K562 (cell line): ENCODE results near the gene KIFC3. TPM values are rescaled to one million over a fixed set of nuclear protein-coding genes. Genes with fewer than 3 reads are reported as not detected.

Source experiments
- BRF1 ChIP-seq: IDR thresholded peaks from 3 replicates; pipeline ENCODE4 v1.6.1; 2011; ENCODE audit warnings: borderline replicate concordance, mild to moderate bottlenecking; ENCODE audit not compliant: insufficient read length; ENCODE audit errors: extremely low read depth
- CREBBP ChIP-seq: IDR thresholded peaks from one replicate; pipeline ENCODE4 v1.6.1; 2012; ENCODE audit warnings: low read depth, mild to moderate bottlenecking, control low read depth, inconsistent platforms, low read length
- HDAC8 ChIP-seq: fragments of 450-650 bp; IDR thresholded peaks from 2 replicates; pipeline ENCODE4 v1.6.1; 2016; ENCODE audit warnings: mild to moderate bottlenecking, missing genetic modification characterization, moderate library complexity, missing compliant biosample characterization
- LARP7 ChIP-seq: fragments of 450-650 bp; IDR thresholded peaks from 2 replicates; pipeline ENCODE4 v1.6.1; 2016
- MGA ChIP-seq: fragments of 450-650 bp; IDR thresholded peaks from 2 replicates; pipeline ENCODE4 v1.6.1; 2016; ENCODE audit warnings: mild to moderate bottlenecking, moderate library complexity
- SAFB2 ChIP-seq: fragments of 200-400 bp; formaldehyde crosslinking; IDR thresholded peaks from 2 replicates; pipeline ENCODE4 v1.6.1; 2018; ENCODE audit warnings: borderline replicate concordance, low read length, low read depth, moderate library complexity; ENCODE audit not compliant: severe bottlenecking
- SMARCA4 ChIP-seq: fragments of 450-650 bp; IDR thresholded peaks from 2 replicates; pipeline ENCODE4 v1.6.1; 2016
- TEAD1 ChIP-seq, 2 experiments: fragments of 450-650 bp in 1 of 2; sonication (generic) in 1 of 2; formaldehyde crosslinking; IDR thresholded peaks; 2 replicates each; pipeline versions ENCODE4 v1.4.0 to v1.8.0; 2020 to 2022; ENCODE audit warnings: mild to moderate bottlenecking in 2 of 2, missing genetic modification reagents in 1 of 2
- TOE1 ChIP-seq, 2 experiments: fragments of 450-650 bp in 1 of 2; sonication (generic) in 1 of 2; formaldehyde crosslinking in 1 of 2; IDR thresholded peaks; 2 replicates each; pipeline versions ENCODE4 v1.7.1 to v1.8.0; 2016 to 2022; ENCODE audit warnings: borderline replicate concordance in 2 of 2, mild to moderate bottlenecking in 2 of 2, antibody characterized with exemption in 1 of 2, inconsistent platforms in 1 of 2, low read depth in 1 of 2, missing genetic modification reagents in 1 of 2, moderate library complexity in 1 of 2
- polyA plus RNA-seq, 8 experiments: library from polyadenylated mRNA; depleted of rRNA in 4 of 8; stranded (reverse) in 5 of 8; unstranded in 3 of 8; fragments of >200 nt; fragmentation: Nextera tagmentation in 2 of 8; fragmentation: Illumina TruSeq in 1 of 8; extraction: Ambion mirVana in 2 of 8; extraction: Trizol in 1 of 8; gene quantifications; 2 replicates each; pipeline versions ENCODE4 v1.2.1 to v1.2.3, GENCODE V29; 2011 to 2014; ENCODE audit warnings: inconsistent platforms in 1 of 8, missing spikeins in 1 of 8
- total RNA-seq, 7 experiments: library from RNA; depleted of rRNA in 6 of 7; stranded (reverse); fragments of >200 nt in 6 of 7; fragmentation: Illumina TruSeq in 2 of 7; extraction: Trizol in 2 of 7; gene quantifications; 2 replicates each; pipeline versions ENCODE4 v1.2.1 to v1.2.3, GENCODE V29; 2011 to 2021; ENCODE audit warnings: low replicate concordance in 1 of 7
- TF ChIP-seq, protein P1 (sequence below): fragments of 450-650 bp; IDR thresholded peaks from 2 replicates; pipeline ENCODE4 v1.6.1; 2016; ENCODE audit warnings: antibody characterized with exemption

KIFC3 gene
- total and polyA plus RNA-seq, 9 of the 15 experiments (the other 6 are each of a cell fraction or from before 2014, with no cell fraction given), result 0.23 to 105 (median 26.2) TPM

DNA sequence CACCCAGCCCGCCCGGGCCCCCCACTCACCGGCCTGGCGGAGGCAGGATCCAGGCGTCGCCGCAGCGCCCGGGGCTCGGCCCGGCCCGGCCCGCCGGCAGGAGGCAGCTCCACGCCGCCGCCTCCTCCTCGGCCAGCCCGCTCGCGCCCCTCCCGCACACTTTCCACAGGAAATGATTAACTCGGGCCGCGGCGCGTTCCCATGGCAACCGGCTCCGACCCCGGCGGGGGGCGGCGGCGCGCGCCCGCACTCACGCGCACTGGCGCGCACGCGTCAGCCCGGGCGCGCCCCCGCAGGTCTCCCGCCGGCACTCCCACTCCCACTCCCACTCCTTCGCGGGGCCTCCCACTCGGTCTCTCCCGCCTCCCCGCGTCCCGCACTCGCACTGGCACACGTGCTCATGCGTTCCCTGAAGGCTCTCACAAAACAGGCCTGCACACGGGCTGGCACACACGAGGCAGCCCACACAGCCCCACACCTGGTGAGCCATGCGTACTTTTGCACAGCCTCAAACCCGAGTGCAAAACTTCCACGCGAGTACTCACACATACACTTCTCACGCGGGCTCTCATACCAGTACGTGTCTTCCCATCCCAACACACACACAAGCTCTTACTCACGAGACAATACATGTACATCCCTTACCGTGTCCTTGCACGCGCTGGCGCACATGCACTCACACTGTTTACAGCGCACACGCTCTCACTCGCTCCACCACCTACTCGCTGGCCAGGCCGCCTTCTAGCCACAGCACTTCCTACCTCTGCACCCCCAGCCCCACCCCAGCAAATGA is at the start of gene KIFC3 (continued):
- TF ChIP-seq HDAC8 (tag) (no peak; the same call in 1 of the 2 replicates), TEAD1 (CRISPR knock-in tag; IDR thresholded peaks at IDR 0.05) (0 out of 4 replicates have a peak, but pooled peaks of 1 of the 2 experiments have one; percentile 72), BRF1 (no peak), LARP7 (no peak; the same call in 1 of the 2 replicates), CREBBP (no peak), TOE1 (IDR thresholded peaks at IDR 0.05; ENCODE audit: borderline replicate concordance) (peak; percentile 71), TOE1 (CRISPR knock-in tag; IDR thresholded peaks at IDR 0.05; ENCODE audit: borderline replicate concordance, low read depth) (no peak), SAFB2 (no peak), MGA (peak; percentile 97), SMARCA4 (peak; percentile 28; the same call in 1 of the 2 replicates)
- TF ChIP-seq, protein P1, sequence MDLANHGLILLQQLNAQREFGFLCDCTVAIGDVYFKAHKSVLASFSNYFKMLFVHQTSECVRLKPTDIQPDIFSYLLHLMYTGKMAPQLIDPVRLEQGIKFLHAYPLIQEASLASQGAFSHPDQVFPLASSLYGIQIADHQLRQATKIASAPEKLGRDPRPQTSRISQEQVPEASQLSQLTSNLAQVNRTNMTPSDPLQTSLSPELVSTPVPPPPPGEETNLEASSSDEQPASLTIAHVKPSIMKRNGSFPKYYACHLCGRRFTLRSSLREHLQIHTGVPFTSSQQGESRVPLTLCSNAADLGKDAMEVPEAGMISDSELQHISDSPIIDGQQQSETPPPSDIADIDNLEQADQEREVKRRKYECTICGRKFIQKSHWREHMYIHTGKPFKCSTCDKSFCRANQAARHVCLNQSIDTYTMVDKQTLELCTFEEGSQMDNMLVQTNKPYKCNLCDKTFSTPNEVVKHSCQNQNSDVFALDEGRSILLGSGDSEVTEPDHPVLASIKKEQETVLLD, result peak; percentile 92
